ENCODE measurements around the gene LBX2. TPM values are rescaled to one million over a fixed set of nuclear protein-coding genes. Genes with fewer than 3 reads are reported as not detected.
A peak's percentile ranks its signal among the peaks of the same experiment; 100 is the strongest.
"Not testable (repeated sequence)": the region's sequence is repeated elsewhere in the genome, so short reads cannot be mapped to it uniquely, and the experiment has no call there.

Gene LBX2
- total and polyA plus RNA-seq, 4 experiments from 2014 or later, result 0.23 to 0.30 TPM; not detected in 2

DNA sequence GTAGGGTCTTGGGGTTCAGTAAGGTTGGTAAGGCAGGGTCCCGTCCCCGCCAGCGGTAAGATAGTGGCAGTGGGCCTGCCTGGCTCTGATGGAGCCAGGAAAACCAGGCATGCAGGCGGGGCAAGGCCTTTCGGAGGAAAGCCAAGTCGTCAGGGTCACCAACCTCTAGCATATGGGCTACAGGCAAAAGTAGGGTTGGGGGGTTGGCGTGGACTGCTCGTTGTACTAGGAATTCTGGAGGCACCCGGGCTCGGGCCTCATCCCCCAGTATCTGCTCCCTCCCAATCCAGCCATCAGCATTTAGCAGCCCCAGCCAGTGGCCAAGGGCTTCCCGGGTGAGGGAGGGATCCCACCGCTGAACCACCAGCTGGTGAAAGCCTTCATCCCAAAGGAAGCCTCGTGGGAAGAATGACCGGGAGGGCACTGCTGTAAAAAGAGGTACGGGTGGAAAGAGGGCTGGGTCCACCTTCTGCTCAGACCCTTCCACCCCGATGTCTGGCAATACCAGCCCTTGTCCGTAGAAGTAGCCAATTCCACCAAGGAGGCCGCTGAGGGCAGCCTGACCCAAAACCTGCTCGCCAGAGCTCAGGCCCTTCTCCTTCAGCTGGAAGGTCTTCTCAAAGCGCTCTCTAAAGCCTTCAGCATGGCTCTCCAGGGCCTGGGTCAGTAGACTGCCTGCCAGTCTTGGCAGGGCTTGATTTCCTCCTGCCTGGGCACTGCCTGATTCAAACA is 37.2 kb downstream of the LBX2 start:
- H3K9me3 Mint-ChIP-seq, result peaks cover 0 to 2% (median 0%) of the 10 kb centered on the region in 8 donors
- ChIA-PET POLR2A (ENCODE audit: partially characterized antibody) (interaction anchor here (1.8 to 2.1 kb wide), 2 partner anchors 10 to 19 kb away, joined by 9 to 18 read pairs; partner anchors contain the start of gene MRPL53), CTCF (ENCODE audit: partially characterized antibody) (interaction anchor here (1.2 kb wide), 1 partner anchor 21 kb away, joined by 4 read pairs; the partner anchor contains the start of genes CCDC142 and TTC31)
- Histone ChIP-seq H3K27ac (ENCODE audit: low read depth, low read length) (no peak overlapping the region), H3K4me3 (ENCODE audit: low read length in 2 of 2) (no peak overlapping the region), H3K36me3 (ENCODE audit: insufficient read depth, low read length) (peaks cover 19% of the 10 kb centered on the region), H3K9me3 (ENCODE audit: control insufficient read depth in 1 of 2, low read length in 2 of 2) (no peaks in the 10 kb centered on the region), H3K27me3 (ENCODE audit: insufficient read depth, low read length) (no peaks in the 10 kb centered on the region), H3K4me1 (ENCODE audit: insufficient read depth, low read length) (peaks cover 35% of the 10 kb centered on the region)
- H3K4me3 Mint-ChIP-seq, result peak overlapping the region in 2 of 8 donors; percentile 7 to 39
- H3K27me3 Mint-ChIP-seq, result no peaks in the 10 kb centered on the region
- peaks cover 19 to 58% (median 41%) of the 10 kb centered on the region in 4 donors for H3K4me1 Mint-ChIP-seq
- H3K36me3 Mint-ChIP-seq, result peaks cover 6 to 24% of the 10 kb centered on the region in 2 donors
- no peak for DNase-seq
- intact Hi-C loops (cut with micrococcal nuclease), result no loop called here
- H3K27ac Mint-ChIP-seq, result peak overlapping the region in 2 of 7 donors; percentile 17 to 51

DNA sequence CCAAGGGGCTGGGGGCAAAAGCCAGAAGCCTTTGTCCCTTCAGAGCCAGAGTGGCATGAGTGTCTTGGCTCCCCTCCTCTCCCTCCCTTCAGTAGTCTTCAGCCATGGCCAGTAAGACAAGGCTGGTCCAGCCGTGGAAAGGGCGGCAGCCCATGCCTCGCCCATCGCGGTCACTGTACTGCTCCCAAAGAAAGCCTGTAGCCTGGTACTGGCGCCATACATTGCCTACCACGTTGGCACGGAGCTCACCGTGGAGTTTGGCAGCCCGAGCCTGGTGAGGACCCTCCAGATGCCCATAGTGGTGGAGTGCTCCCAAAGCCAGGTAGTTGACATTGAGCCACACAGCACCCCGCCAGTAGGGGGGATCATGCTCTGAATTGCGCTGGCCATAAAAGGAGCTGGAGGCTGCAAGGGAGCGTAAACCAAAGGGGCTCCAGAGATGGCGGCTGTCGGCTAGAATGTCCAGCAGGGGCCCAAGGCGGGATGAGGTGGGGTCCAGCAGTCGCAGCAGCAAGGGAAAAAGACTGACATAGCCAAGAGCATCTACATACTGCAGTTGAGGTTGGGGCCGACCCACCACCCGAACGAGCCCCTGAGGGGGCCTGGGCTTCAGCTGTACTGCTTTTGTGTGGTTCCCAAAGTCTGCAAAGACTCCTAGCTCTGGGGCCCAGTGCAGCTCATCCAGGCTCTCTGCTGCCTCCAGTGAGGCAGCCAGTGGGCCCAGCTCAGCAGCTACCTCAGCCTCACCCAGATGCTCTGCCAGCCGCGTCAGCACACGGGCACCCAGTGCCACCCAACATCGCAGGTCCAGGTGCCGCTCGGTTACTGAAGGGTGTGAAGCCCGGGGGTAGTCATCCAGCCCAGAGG is 38.0 kb downstream of the LBX2 start:
- POLR2A ChIA-PET (ENCODE audit: partially characterized antibody), result interaction anchor here (1.8 to 9.5 kb wide), 3 partner anchors 11 to 20 kb away, joined by 9 to 516 read pairs (median 18); partner anchors contain the start of genes CCDC142, MRPL53 and TTC31
- no peaks in the 10 kb centered on the region for H3K9me3 ChIP-seq (ENCODE audit: control insufficient read depth in 1 of 2, low read length in 2 of 2)
- CTCF ChIA-PET (ENCODE audit: partially characterized antibody), result interaction anchor here (1.2 kb wide), 1 partner anchor 21 kb away, joined by 4 read pairs; the partner anchor contains the start of genes CCDC142 and TTC31

DNA sequence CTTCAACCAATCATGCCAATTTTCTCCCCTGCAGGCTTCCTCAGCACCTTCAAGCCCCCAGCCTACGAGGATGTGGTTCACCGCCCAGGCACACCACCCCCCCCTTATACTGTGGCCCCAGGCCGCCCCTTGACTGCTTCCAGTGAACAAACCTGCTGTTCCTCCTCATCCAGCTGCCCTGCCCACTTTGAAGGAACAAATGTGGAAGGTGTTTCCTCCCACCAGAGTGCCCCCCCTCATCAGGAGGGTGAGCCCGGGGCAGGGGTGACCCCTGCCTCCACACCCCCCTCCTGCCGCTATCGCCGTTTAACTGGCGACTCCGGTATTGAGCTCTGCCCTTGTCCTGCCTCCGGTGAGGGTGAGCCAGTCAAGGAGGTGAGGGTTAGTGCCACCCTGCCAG is 39.2 kb downstream of the LBX2 start:
- not testable (repeated sequence) for DNase-seq
- peaks cover 6 to 23% of the 10 kb centered on the region in 2 donors for H3K36me3 Mint-ChIP-seq

More for the DNA sequence above, 38.0 kb downstream of the LBX2 start:
- Histone ChIP-seq H3K27ac (ENCODE audit: low read depth, low read length) (no peak overlapping the region), H3K27me3 (ENCODE audit: insufficient read depth, low read length) (no peaks in the 10 kb centered on the region), H3K36me3 (ENCODE audit: insufficient read depth, low read length) (peaks cover 19% of the 10 kb centered on the region), H3K4me3 (ENCODE audit: low read length in 2 of 2) (no peak overlapping the region), H3K4me1 (ENCODE audit: insufficient read depth, low read length) (peaks cover 43% of the 10 kb centered on the region)
- Mint-ChIP-seq H3K4me1 (peaks cover 25 to 66% (median 48%) of the 10 kb centered on the region in 4 donors), H3K27me3 (no peaks in the 10 kb centered on the region), H3K9me3 (peaks cover 0 to 2% (median 0%) of the 10 kb centered on the region in 8 donors), H3K27ac (peak overlapping the region in 3 of 7 donors; percentile 51 to 53 (median 52)), H3K36me3 (peaks cover 6 to 25% of the 10 kb centered on the region in 2 donors), H3K4me3 (peak overlapping the region in 2 of 8 donors; percentile 52 to 59)
- intact Hi-C loops (cut with micrococcal nuclease), result no loop called here
- DNase-seq, result no peak

DNA sequence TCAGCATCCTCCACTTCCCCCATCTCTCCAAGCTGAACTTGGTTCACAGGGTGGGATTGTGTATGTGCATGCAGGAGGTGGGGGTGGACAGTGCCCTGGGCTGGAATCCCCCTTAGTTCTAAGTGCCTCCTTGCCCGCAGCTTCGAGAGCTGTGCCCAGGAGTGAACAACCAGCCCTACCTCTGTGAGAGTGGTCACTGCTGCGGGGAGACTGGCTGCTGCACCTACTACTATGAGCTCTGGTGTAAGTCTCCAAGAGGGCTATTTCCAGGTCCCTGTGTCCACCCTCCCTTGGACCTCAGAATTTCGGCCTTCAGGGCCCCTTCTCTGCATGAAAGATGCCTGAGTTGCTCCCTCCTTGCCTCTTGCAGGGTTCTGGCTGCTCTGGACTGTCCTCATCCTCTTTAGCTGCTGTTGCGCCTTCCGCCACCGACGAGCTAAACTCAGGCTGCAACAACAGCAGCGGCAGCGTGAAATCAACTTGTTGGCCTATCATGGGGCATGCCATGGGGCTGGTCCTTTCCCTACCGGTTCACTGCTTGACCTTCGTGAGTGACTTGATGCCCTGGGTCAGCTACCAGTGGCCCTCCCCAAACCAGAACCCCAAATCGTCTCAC is 39.8 kb downstream of the LBX2 start:
- H3K4me3 Mint-ChIP-seq, result peak overlapping the region; percentile 93 to 99 (median 98)
- H3K27ac ChIP-seq (ENCODE audit: low read depth, low read length); DNase-seq; H3K9me3 ChIP-seq (ENCODE audit: control insufficient read depth in 1 of 2, low read length in 2 of 2); H3K27me3 Mint-ChIP-seq; H3K9me3 Mint-ChIP-seq; H3K27me3 ChIP-seq (ENCODE audit: insufficient read depth, low read length); H3K4me3 ChIP-seq (ENCODE audit: low read length in 2 of 2): not testable (repeated sequence)
- CTCF ChIA-PET (ENCODE audit: partially characterized antibody), result interaction anchor here (1.0 to 3.4 kb wide), 6 partner anchors 8 to 69 kb away, joined by 3 to 14 read pairs (median 9); partner anchors contain the start of genes CCDC142, MRPL53 and TTC31
- Histone ChIP-seq H3K4me1 (ENCODE audit: insufficient read depth, low read length) (peaks cover 48% of the 10 kb centered on the region), H3K36me3 (ENCODE audit: insufficient read depth, low read length) (peaks cover 19% of the 10 kb centered on the region)
- peak overlapping the region; percentile 81 to 100 (median 99) for H3K27ac Mint-ChIP-seq
- intact Hi-C loops (cut with micrococcal nuclease), result loop anchor here (10.0 kb wide), 1 partner anchor 535 kb away; the partner anchor contains the start of gene DGUOK
- H3K36me3 Mint-ChIP-seq, result peaks cover 9 to 27% of the 10 kb centered on the region in 2 donors
- POLR2A ChIA-PET (ENCODE audit: partially characterized antibody), result interaction anchor here (1.6 to 9.5 kb wide), 8 partner anchors 9 to 281 kb away, joined by 4 to 516 read pairs (median 26); partner anchors contain the start of genes C2orf81, CCDC142, LBX2 and MOB1A
- peaks cover 39 to 73% (median 58%) of the 10 kb centered on the region in 4 donors for H3K4me1 Mint-ChIP-seq

More for the DNA sequence above, 39.2 kb downstream of the LBX2 start:
- H3K9me3 ChIP-seq (ENCODE audit: control insufficient read depth in 1 of 2, low read length in 2 of 2); H3K27me3 ChIP-seq (ENCODE audit: insufficient read depth, low read length); H3K27ac ChIP-seq (ENCODE audit: low read depth, low read length); H3K4me3 ChIP-seq (ENCODE audit: low read length in 2 of 2); H3K27me3 Mint-ChIP-seq; H3K9me3 Mint-ChIP-seq; intact Hi-C loops (cut with micrococcal nuclease): not testable (repeated sequence)
- Histone ChIP-seq H3K36me3 (ENCODE audit: insufficient read depth, low read length) (peaks cover 19% of the 10 kb centered on the region), H3K4me1 (ENCODE audit: insufficient read depth, low read length) (peaks cover 47% of the 10 kb centered on the region)
- peaks cover 34 to 69% (median 54%) of the 10 kb centered on the region in 4 donors for H3K4me1 Mint-ChIP-seq
- H3K4me3 Mint-ChIP-seq, result peak overlapping the region in 7 of 8 donors; percentile 53 to 99 (median 95)
- ChIA-PET CTCF (ENCODE audit: partially characterized antibody) (interaction anchor here (2.4 kb wide), 1 partner anchor 22 kb away, joined by 11 read pairs; the partner anchor contains the start of genes CCDC142 and TTC31), POLR2A (ENCODE audit: partially characterized antibody) (interaction anchor here (9.5 kb wide), 1 partner anchor 17 kb away, joined by 516 read pairs; the partner anchor contains the start of genes CCDC142, MRPL53 and TTC31)
- H3K27ac Mint-ChIP-seq, result peak overlapping the region in 5 of 7 donors; percentile 10 to 100 (median 92)

DNA sequence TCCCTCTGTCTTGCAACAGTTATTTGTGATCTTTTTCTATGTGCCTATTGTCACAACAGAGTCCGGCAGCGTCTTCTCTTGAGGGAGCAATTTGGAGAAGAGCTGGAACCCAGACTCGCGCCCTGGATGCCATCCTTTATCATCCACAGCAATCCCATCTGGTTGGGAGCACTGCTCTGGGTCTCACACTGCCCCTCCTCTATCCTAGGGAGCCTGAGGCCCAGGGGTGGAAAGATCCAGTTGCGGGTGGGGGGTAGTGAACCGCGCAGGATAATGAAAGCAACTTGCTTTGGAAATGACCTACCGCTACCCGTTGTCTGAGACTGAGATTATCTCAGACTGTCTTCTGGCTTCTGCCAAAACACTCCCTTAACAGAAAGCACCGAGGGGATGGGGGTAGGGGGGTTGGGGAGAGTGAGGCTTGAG is 40.5 kb downstream of the LBX2 start:
- Mint-ChIP-seq H3K4me1 (peaks cover 41 to 71% (median 57%) of the 10 kb centered on the region in 4 donors), H3K4me3 (peak overlapping the region; percentile 93 to 99 (median 98)), H3K9me3 (peaks cover 0 to 2% (median 0%) of the 10 kb centered on the region in 8 donors), H3K36me3 (peaks cover 9 to 27% of the 10 kb centered on the region in 2 donors), H3K27ac (peak overlapping the region; percentile 92 to 100 (median 99)), H3K27me3 (no peaks in the 10 kb centered on the region)
- H3K36me3 ChIP-seq (ENCODE audit: insufficient read depth, low read length), result peaks cover 19% of the 10 kb centered on the region
- peaks cover 47% of the 10 kb centered on the region for H3K4me1 ChIP-seq (ENCODE audit: insufficient read depth, low read length)
- peak overlapping the region; percentile 100 for H3K27ac ChIP-seq (ENCODE audit: low read depth, low read length)
- no peaks in the 10 kb centered on the region for H3K27me3 ChIP-seq (ENCODE audit: insufficient read depth, low read length)
- CTCF ChIA-PET (ENCODE audit: partially characterized antibody), result interaction anchor here (1.0 to 3.4 kb wide), 9 partner anchors 9 to 128 kb away, joined by 3 to 14 read pairs (median 8); partner anchors contain the start of genes CCDC142, MRPL53, PCGF1 and TTC31
- DNase-seq, result peak in 1 of 5 donors; percentile 54
- H3K9me3 ChIP-seq (ENCODE audit: control insufficient read depth in 1 of 2, low read length in 2 of 2), result no peaks in the 10 kb centered on the region
- POLR2A ChIA-PET (ENCODE audit: partially characterized antibody), result interaction anchor here (0.7 to 9.5 kb wide), 23 partner anchors 9 to 1225 kb away, joined by 3 to 516 read pairs (median 5); partner anchors contain the start of genes AUP1, C2orf81, CCDC142 and CCT7
- H3K4me3 ChIP-seq (ENCODE audit: low read length in 2 of 2), result peak overlapping the region; percentile 70 to 93
- intact Hi-C loops (cut with micrococcal nuclease), result loop anchor here (1.0 to 10.0 kb wide), 4 partner anchors 13 to 534 kb away; partner anchors contain the start of genes AUP1, DGUOK, HTRA2 and MRPL53
